OCI-LY1 (cell line): Measurements from ENCODE around the gene RTRAF.

Source experiments
- H2AFZ ChIP-seq: fragments of 200-600 bp; sonication (generic), shearing (Covaris generic); 2 replicates; pipeline ENCODE4 v1.6.0; 2014; ENCODE audit warnings: antibody characterized with exemption, mild to moderate bottlenecking, low read length
- H3F3A ChIP-seq: fragments of 200-600 bp; sonication (generic), shearing (Covaris generic); 2 replicates; pipeline ENCODE4 v1.6.0; 2014; ENCODE audit warnings: mild to moderate bottlenecking, antibody characterized with exemption, low read length, moderate library complexity; ENCODE audit not compliant: insufficient read depth
- H3K27ac ChIP-seq: fragments of 200-600 bp; sonication (generic); 2 replicates; pipeline ENCODE4 v1.5.1; 2014; ENCODE audit warnings: low read length, mixed run types, mild to moderate bottlenecking, low read depth; ENCODE audit not compliant: poor library complexity, severe bottlenecking
- H3K27me3 ChIP-seq: fragments of 200-600 bp; sonication (generic); 2 replicates; pipeline ENCODE4 v1.6.0; 2014; ENCODE audit warnings: antibody characterized with exemption, mild to moderate bottlenecking, low read length, moderate library complexity; ENCODE audit not compliant: insufficient read depth
- H3K36me3 ChIP-seq: fragments of 200-600 bp; sonication (generic); 2 replicates; pipeline ENCODE4 v1.6.1; 2014; ENCODE audit warnings: mild to moderate bottlenecking, antibody characterized with exemption, low read length, moderate library complexity, mixed read lengths; ENCODE audit not compliant: insufficient read depth
- H3K4me1 ChIP-seq: fragments of 200-600 bp; sonication (generic); 2 replicates; pipeline ENCODE4 v1.5.1; 2014; ENCODE audit warnings: mild to moderate bottlenecking, low read length, moderate library complexity; ENCODE audit not compliant: insufficient read depth, severe bottlenecking
- H3K4me2 ChIP-seq: fragments of 200-600 bp; sonication (generic), shearing (Covaris generic); 2 replicates; pipeline ENCODE4 v1.6.1; 2014; ENCODE audit warnings: low read length
- H3K4me3 ChIP-seq: fragments of 200-600 bp; sonication (generic); 2 replicates; pipeline ENCODE4 v1.5.1; 2014; ENCODE audit warnings: low read length, low read depth, mild to moderate bottlenecking, mixed read lengths; ENCODE audit not compliant: poor library complexity, severe bottlenecking
- H3K79me2 ChIP-seq: fragments of 200-600 bp; shearing (Covaris generic); 2 replicates; pipeline ENCODE4 v1.6.1; 2016; ENCODE audit warnings: mixed run types, low read length, mixed read lengths; ENCODE audit not compliant: insufficient read depth
- H3K9ac ChIP-seq: fragments of 200-600 bp; sonication (generic), shearing (Covaris generic); 2 replicates; pipeline ENCODE4 v1.6.1; 2014; ENCODE audit warnings: mild to moderate bottlenecking, low read length, mixed read lengths
- H3K9me2 ChIP-seq: fragments of 200-600 bp; sonication (generic), shearing (Covaris generic); 2 replicates; pipeline ENCODE4 v1.6.1; 2014; ENCODE audit warnings: low read depth, mild to moderate bottlenecking, low read length, mixed read lengths
- H3K9me3 ChIP-seq: fragments of 200-600 bp; shearing (Covaris generic); 2 replicates; pipeline ENCODE4 v1.6.1; 2014; ENCODE audit warnings: low read length, mixed read lengths
- H4K20me1 ChIP-seq: fragments of 200-600 bp; sonication (generic), shearing (Covaris generic); 2 replicates; pipeline ENCODE4 v1.6.0; 2016; ENCODE audit warnings: mild to moderate bottlenecking, low read length; ENCODE audit not compliant: insufficient read depth
- EZH2 ChIP-seq: fragments of 200-600 bp; sonication (generic), shearing (Covaris generic); IDR thresholded peaks from 2 replicates; pipeline ENCODE4 v1.8.0; 2017; ENCODE audit warnings: borderline replicate concordance, mixed run types, mild to moderate bottlenecking, antibody characterized with exemption, low read length, moderate library complexity, mixed read lengths
- TF ChIP-seq, protein P1 (sequence below): fragments of 200-600 bp; sonication (generic), shearing (Covaris generic); IDR thresholded peaks from 2 replicates; pipeline ENCODE4 v1.5.1; 2017; ENCODE audit warnings: mild to moderate bottlenecking, antibody characterized with exemption, low read length, moderate library complexity, mixed read lengths

Gene RTRAF

DNA sequence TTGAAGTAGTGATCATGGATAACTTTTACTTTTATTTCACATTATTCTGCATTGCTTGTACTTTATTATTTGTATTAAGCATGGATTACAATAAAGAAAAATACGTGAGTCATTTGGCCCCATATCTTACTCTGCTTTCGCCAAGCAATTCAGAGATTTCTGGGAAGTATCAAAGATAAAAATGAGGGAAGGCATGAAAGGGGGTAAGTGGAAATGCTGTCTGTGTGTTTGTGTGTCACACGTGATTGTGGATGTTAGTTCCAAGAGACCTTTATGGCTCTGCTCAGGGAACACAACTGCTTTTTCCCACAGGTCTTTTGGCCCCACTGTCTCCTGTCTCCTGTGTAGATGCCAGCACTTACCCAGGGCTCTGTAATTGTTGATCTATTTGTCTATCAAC is 69.0 kb downstream of the RTRAF start:
- Histone ChIP-seq H3K27me3 (no peaks in the 10 kb centered on the region), H3K4me1 (no peaks in the 10 kb centered on the region), H3K9me3 (no peaks in the 10 kb centered on the region), H3K4me3 (no peak overlapping the region), H3K4me2 (no peak overlapping the region), H3K27ac (no peak overlapping the region), H3K36me3 (no peaks in the 10 kb centered on the region), H4K20me1 (no peaks in the 10 kb centered on the region), H2AFZ (no peak overlapping the region), H3F3A (no peaks in the 10 kb centered on the region), H3K9ac (no peak overlapping the region), H3K9me2 (no peaks in the 10 kb centered on the region), H3K79me2 (no peaks in the 10 kb centered on the region)
- TF ChIP-seq, protein P1, sequence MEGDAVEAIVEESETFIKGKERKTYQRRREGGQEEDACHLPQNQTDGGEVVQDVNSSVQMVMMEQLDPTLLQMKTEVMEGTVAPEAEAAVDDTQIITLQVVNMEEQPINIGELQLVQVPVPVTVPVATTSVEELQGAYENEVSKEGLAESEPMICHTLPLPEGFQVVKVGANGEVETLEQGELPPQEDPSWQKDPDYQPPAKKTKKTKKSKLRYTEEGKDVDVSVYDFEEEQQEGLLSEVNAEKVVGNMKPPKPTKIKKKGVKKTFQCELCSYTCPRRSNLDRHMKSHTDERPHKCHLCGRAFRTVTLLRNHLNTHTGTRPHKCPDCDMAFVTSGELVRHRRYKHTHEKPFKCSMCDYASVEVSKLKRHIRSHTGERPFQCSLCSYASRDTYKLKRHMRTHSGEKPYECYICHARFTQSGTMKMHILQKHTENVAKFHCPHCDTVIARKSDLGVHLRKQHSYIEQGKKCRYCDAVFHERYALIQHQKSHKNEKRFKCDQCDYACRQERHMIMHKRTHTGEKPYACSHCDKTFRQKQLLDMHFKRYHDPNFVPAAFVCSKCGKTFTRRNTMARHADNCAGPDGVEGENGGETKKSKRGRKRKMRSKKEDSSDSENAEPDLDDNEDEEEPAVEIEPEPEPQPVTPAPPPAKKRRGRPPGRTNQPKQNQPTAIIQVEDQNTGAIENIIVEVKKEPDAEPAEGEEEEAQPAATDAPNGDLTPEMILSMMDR: no peak
- no peak for TF ChIP-seq EZH2

DNA sequence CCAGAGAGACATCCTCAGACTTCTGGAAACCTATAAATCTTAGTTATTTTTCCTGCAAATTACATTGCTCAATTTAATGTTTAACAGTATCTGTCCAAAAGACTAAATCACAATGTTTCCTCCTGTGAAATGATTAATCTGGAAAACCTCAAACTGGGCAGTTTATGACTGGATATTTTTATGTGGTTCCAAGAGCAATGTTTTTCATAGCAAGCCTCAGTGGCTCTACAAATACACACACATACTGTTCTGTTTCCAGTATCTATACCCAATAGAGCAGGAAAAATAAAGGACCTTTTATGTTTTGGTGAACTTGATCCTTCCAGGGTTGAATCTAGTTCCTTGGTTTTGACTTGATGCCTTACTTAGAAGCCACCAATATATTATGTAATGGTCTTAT is 70.3 kb downstream of the RTRAF start:
- Histone ChIP-seq H3K36me3 (no peaks in the 10 kb centered on the region), H3K4me2 (no peak overlapping the region), H3K9me2 (no peaks in the 10 kb centered on the region), H3K4me3 (no peak overlapping the region), H3K27me3 (no peaks in the 10 kb centered on the region), H3K79me2 (no peaks in the 10 kb centered on the region), H2AFZ (no peak overlapping the region), H3K9me3 (no peaks in the 10 kb centered on the region), H3K27ac (no peak overlapping the region), H3F3A (no peaks in the 10 kb centered on the region), H4K20me1 (no peaks in the 10 kb centered on the region), H3K4me1 (no peaks in the 10 kb centered on the region), H3K9ac (no peak overlapping the region)
- TF ChIP-seq, protein P1: no peak
- TF ChIP-seq EZH2: no peak

DNA sequence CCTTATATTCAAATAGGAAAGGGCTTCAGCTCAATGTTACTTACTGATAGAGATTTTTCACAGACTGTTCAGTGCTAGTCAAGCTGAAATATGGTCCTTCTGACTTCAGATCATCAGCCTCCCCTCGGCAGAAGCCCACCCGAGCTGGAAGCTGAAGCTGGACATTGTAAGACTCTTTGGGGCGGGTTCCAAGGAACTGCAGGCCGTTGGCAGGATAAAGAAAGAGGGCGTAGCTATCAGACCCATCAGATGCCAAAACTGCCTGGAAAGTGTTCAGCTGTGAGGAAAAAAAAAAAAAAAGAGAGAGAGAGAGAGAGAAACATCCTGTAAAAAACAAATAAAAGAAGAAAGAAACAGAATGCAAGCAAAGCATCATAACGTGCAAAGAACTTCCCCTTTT is 70.7 kb downstream of the RTRAF start:
- H3F3A ChIP-seq: no peaks in the 10 kb centered on the region
- no peaks in the 10 kb centered on the region for H3K36me3 ChIP-seq
- no peaks in the 10 kb centered on the region for H3K79me2 ChIP-seq
- H3K9me3 ChIP-seq: no peaks in the 10 kb centered on the region
- H3K27me3 ChIP-seq: no peaks in the 10 kb centered on the region
- H3K4me3 ChIP-seq: no peak overlapping the region
- H3K9me2 ChIP-seq: no peaks in the 10 kb centered on the region
- H3K27ac ChIP-seq: no peak overlapping the region
- no peak overlapping the region for H2AFZ ChIP-seq
- H4K20me1 ChIP-seq: no peaks in the 10 kb centered on the region
- H3K9ac ChIP-seq: no peak overlapping the region
- no peak for TF ChIP-seq EZH2
- TF ChIP-seq, protein P1: no peak
- H3K4me1 ChIP-seq: no peaks in the 10 kb centered on the region
- H3K4me2 ChIP-seq: no peak overlapping the region
